Amygdala (tissue), 56 donors: ENCODE measurements around the gene SMKR1.
"Not testable (repeated sequence)": the region's sequence is repeated elsewhere in the genome, so short reads cannot be mapped to it uniquely, and the experiment has no call there.

Source experiments
- DNase-seq, 56 donors: peaks; one replicate each; lab custom pipeline; 2025; lab: John Stamatoyannopoulos, UW

Gene SMKR1

DNA sequence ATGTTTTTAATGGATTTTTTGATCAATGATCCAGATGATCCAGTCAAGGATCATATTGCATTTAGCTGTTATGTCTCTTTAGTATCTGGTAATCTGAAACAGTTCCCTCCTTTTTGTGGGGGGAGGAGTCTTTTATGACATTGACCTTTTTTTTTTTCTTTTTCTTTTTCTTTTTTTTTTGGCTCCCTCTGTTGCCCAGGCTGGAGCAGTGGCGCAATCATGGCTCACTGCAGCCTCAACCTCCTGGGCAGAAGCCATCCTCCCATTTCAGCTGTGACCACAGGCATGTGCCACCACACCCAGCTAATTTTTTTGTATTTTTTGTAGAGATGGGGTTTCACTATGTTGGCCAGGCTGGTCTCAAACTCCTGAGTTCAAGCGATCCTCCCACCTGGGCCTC is 22.1 kb downstream of the SMKR1 start:
- not testable (repeated sequence) for DNase-seq

GRCh38 chr7:129525225-129525862 is 23.0 kb downstream of the SMKR1 start:
- no peak for DNase-seq

DNA sequence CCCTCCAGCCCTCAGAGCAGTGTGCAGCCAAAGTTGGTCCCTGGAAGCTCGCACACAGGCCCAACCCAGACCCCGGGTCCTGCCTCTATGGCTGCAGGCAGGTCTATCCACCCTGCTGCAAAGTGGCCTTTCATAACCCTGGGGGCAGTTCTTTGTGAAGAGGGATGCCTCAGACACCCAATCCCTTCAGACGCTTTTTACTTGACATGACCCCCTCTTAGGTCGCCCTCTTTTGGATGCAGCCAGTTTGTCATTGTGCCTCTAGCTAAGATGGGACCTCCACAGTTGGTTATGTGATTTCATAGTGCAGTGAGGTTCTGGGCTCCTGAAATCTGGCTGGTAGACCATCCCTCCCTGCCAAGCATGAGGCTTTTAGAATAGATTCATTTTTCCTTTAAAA is 27.3 kb downstream of the SMKR1 start:
- no peak for DNase-seq

DNA sequence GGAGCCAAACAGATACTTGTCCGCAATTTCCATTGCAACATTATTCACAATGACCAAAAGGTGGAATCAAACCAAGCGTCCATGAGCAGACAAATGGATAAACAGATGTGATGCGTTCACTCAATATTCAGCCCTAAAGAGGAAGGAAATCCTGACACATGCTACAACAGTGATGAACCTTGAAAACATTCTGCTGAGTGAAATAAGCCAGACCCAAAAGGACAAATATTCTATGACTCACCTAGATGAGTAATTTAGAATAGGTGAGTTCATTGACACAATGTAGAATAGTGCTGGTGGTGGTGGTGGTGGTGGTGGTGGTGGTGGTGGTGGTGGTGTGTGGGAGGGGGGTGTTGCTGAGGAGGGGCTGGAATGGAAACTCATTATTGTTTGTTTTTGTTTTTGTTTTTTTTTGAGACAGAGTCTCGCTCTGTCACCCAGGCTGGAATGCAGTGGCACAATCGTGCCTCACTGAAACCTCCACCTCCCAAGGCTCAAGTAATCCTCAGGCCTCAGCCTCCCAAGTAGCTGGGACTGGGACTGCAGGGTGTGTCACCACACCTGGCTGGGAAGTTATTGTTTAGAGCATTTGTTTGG is 28.6 kb downstream of the SMKR1 start:
- no peak for DNase-seq

DNA sequence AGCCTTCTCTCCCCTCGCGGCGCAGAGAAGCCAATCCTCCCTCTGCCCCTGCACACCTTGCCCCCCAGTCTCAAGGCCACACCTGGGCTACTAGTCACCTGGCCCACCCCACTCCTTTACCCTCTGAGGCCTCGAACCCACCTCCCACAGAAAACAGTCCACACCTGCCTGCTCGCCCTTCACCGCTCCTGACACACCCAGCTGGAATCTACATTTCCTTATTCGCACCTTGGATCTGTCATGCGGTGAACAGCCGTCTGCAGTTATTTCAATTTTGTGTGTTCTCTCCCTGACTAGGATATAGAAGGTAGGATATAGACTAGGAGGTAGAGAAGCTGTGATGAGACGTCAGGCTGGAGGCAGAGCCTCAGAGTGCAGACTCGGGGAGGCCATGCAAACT is 29.4 kb downstream of the SMKR1 start:
- no peak for DNase-seq

DNA sequence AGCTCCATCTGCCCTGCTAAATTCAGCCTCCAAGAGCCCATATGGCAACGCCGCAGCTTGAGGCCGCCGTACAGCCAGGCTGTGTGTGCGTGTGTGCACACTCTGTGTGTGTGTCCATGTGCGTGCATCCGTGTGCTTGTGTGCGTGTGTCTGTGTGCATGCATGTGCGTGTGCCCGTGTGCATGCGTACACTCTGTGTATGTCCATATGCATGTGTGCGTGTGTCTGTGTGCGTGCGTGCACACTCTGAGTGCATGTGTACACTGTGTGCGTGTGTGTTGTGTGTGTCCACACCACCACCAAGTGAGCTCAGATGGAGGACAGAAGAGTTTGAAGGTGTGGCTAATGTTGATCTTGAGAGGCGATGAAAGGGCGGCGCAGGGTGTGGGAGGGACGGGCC is 30.0 kb downstream of the SMKR1 start:
- DNase-seq = no peak

DNA sequence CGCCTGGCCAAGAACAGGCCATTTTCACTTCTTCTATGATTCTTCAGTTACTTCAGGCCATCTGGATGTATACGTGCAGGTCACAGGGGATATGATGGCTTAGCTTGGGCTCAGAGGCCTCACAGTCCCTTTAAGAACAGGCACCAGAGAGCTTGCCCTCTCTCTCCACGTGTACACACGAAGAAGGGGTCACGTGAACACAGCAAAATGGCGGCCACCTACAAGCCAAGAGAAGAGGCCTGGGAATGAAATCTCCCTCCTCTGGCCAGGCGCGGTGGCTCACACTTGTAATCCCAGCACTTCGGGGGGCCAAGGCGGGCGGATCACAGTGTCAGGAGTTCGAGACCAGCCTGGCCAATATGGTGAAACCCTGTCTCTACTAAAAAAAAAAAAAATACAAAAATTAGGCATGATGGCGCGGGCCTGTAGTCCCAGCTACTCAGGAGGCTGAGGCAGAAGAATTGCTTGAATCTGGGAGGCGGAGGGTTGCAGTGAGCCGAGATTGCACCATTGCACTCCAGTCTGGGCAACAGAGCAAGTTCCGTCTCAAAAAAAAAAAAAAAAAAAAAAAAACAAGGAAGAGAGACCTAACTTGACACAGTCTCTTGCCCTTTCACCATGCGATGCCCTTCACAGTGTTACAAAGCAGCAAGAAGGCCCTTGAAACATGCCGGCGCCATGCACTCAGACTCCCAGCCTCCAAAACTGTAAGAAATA is 32.4 kb downstream of the SMKR1 start:
- not testable (repeated sequence) for DNase-seq

DNA sequence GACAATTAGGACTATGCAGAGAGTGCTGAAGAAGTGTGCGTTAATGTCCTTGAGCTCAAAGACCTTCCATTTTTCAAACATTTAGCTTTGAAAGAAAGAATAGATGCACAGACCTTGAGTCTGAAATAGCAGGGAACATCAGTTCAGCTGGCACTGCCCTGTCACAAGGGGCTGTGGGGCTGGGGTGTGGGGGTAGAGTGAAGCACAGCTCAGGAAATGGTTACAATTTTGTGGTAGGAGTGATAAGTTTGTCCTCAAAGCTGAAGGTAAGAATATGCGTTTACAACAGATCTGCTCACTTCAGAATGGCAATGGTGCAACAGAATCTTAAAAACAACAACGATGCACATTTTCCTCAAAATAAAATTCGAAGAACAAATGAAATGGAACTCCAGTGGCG is 33.6 kb downstream of the SMKR1 start:
- no peak for DNase-seq

DNA sequence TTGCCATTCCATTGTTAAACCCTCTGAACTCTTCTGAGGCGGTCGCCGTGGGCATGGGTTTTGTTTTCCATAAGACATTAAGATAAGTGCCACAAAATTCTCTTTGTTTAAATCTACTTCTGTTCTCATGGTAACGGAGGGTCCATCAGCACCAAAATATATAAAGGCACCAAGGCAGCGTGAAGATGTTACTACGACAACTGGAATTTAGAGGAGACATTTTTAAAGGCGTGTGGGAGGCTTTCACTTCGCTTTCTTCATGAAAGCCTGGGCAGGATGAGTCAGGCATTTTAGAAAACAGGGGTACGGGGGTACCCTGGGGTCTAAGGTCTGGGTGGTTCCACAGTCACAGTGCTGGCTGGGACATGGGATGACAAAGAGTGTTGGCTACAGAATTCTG is 34.0 kb downstream of the SMKR1 start:
- peak in 2 of 56 donors; percentile 2 to 26 for DNase-seq

DNA sequence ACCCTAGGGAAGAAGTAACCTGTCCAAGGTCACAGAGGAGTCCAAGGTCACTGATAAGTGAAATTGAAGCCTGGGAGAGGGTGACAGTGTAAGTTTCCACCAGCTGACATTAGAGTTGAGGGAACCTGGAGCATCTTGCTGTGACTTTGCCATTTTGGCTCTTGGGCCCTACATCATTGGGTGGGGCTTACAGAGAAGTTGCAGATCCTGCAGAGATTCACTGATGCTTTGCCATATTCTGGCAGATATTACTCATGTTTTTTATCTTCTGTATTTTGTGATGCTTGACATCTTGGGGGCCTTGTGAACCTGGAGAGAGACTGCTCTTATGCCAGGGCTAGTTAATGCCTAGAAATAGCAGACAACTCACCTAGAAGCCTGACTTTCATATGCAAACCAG is 36.5 kb downstream of the SMKR1 start:
- no peak for DNase-seq

GRCh38 chr7:129540340-129540739 is 38.0 kb downstream of the SMKR1 start:
- DNase-seq = no peak

- no peak for DNase-seq
Observed at GRCh38 chr7:129544700-129545099, 42.4 kb downstream of the SMKR1 start.

DNA sequence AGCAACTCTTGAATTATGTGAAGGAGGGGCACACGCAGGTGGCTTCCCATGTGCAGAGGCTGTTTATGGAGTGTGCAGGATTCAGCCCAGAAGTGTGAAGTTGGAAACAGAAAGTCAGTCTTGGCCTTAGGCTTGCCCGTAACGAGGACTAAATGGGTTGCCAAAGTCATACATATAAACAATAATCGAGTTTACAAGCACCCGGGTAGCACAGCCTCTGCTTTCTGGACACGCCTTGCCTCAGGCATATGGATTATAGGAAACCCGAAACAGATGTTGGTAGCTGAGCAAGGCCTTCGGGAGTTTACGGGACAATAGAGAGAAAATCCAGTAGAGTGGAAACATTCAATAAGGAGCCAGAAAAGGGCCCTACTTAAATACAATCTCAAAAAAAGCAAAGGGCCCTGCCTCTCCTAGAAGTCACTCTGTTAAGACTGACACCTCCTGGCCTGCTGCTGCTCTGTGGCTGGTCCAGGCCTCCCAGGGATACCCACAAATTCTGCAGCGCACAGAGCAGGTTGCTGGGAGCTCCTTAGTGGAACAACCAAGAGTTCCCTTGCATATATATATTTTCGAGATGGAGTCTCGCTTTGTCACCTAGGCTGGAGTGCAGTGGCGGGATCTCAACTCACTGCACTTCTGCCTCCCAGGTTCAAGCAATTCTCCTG is 48.5 kb downstream of the SMKR1 start:
- DNase-seq = no peak

GRCh38 chr7:129553899-129554461 is 51.6 kb downstream of the SMKR1 start:
- DNase-seq = peak in 5 of 56 donors; percentile 1 to 66 (median 6)

DNA sequence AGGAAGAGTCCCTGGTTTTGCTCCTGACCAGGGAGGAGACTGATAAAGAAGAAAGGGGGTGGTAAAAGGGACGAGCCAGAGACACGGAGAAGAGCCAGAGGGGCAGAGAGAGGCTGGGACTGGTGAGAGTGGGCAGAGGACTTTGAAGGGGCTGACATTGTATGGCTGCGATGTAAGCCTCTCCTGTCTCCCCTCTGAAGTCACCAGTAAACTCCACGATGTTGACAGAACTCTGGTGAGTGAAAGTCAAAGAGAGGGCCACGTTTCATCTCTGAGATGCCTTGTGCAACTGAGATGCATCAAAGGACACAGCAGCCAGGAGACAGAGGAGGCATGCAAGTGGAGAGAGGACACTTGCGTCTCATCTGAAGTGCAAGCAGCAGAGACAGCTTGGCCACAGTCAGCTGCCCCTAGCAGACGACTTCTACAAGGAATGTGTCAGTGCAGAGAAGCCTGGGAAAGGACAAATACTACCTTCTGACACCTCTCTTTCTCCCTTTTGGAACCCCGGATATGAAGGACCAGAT is 54.3 kb downstream of the SMKR1 start:
- DNase-seq = no peak

GRCh38 chr7:129557686-129558481 is 55.6 kb downstream of the SMKR1 start:
- DNase-seq = no peak

DNA sequence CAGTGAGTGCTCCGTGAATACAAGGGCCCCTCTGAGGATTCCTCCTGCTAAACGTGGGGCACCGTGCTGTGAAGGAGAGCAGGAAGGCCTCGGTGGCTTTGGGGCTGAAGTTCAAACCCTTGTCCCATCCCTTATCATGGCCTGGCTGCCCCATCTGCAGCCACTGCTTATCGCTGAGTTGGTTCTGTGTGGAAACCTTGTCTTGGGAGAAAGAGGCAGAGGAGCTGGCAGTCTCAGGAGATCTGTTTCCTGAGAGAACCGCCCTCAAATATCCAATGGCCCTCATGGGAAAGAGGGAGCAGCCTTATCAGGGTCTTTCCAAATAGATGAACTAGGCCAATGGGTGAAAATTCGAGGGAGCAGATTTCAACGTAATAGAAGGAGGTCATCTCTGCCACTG is 57.2 kb downstream of the SMKR1 start:
- DNase-seq = no peak

- no peak for DNase-seq
Observed at GRCh38 chr7:129560831-129561230, 58.5 kb downstream of the SMKR1 start.

DNA sequence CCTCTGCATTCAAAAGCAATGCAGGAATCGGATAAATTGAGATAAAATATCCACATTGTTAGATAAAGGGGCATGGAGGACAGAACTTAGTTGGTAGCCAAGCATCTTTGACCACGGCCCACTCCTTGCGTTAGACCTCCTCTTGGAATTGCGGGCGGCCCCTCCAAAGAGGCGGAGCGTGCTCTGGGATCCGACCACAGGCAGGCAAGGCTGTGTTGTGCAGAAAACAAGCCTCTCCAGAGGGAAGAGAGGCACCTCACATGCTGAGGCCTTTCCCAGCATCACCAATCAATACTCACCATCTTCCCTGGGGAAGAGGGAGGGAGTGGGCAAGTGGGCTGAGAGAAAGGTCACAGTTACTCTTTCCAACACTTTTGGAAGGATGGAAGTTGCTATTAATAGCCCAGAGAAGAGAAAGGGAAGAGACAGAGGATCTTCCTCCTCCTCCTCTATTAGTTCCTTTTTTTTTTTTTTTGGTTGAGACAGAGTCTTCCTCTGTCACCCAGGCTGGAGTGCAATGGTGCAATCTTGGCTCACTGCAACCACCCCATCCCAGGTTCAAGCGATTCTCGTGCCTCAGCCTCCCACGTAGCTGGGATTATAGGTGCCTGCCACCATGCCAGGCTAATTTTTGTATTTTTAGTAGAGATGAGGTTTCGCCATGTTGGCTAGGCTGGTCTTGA is 59.5 kb downstream of the SMKR1 start:
- peak in 1 of 56 donors; percentile 4 for DNase-seq
